Fibroblast of gingiva (primary cell): ENCODE data around the gene MEX3C.

Source experiments
- DNase-seq: peaks from one replicate; pipeline ENCODE4 v3.0.0-alpha.2; 2011; ENCODE audit warnings: low read depth

The MEX3C gene

DNA sequence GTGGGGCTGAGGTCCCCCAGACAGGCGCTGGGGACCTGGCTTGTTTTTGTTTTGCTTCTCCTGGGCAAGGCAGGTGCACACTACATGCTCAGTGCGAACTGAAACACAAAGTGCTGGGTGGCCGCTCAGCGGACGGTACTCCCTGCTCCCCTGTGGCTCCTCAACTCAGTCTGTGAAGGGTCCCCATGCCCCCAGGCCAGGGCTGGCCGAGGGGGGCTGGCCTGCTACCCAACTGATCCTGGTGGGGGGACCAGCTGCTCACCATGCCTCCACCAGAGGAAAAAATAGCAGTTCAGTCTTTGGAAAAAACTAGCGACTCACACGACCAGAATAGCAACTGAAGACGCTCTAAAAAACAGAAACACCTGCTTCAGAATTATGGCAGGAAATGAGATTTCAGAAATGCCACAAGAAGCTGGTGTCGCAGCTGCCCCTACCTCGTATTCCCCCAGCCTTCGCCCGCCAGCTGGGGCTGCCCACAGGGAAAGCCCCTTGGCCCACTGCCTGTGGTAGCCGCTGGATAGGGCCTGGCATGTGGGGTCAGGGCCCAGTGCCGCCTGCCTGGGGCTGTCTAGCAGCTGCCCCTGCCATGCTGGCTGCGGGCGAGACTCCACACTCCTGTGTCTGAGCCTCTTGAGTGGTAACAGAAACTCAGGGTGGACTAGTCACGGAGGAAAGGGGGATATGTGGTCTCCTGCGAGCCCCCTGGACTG, 43.7 kb downstream of the MEX3C start:
- DNase-seq: no peak

DNA sequence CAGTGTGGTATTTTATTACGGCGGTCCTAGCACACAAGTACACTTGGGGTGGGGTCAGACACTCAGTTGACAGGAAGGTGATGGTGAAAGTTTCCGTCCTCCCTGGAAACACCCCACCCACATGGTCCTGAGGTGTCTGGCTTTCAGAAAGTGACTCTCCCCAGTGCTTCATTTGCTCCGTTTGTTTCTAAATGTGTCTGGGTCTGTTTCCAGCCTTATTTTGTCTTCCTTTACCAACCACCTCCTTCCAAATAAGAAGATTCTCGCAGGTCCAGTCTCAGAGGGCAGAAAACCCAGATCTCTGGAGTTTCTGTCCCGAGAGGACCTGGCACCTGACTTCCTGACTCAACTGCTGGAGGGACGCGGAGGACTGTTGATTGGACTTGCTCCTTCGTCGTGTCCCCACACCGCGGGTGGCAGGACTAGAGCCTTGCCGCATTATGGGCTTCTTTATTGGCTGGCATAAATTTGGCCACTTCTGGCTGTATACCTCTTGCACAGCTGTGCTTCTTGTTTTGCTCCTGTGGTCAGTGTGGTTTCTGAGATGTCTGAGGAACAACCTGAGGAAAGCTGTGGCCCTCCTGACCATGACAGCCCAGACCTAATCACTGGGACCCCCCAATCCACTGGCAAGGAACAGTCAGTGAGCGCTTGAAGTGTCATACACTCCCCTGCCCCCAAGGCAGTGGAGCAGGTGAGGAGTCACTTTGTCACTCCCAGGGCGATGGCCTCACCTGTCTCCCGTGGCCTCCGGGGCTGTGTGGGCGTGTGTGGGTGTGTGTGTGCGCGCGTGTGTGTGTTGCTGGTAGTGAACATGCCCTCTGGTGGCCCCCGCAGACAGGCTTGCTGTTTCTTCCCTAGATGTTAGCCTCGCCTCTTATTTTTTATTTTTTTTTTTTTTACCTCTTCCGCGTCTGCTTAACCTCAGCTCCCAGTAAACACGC, 45.6 kb downstream of the MEX3C start:
- no peak for DNase-seq

DNA sequence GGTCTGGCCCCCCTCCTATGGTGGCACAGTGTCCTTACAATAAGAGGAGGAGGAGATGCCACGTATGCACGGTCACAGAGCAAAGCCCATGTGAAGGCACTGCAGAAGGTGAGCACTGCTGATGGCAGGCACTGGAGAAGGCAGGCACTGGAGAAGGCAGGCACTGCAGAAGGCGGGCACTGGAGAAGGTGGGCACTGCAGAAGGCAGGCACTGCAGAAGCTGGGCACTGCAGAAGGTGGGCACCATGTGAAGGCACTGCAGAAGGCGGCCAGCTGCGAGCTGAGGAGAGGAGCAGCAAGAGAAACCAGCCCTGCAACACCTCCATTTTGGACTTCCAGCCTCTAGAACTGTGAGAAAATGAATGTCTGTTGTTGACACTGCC, 46.3 kb downstream of the MEX3C start:
- DNase-seq: no peak

DNA sequence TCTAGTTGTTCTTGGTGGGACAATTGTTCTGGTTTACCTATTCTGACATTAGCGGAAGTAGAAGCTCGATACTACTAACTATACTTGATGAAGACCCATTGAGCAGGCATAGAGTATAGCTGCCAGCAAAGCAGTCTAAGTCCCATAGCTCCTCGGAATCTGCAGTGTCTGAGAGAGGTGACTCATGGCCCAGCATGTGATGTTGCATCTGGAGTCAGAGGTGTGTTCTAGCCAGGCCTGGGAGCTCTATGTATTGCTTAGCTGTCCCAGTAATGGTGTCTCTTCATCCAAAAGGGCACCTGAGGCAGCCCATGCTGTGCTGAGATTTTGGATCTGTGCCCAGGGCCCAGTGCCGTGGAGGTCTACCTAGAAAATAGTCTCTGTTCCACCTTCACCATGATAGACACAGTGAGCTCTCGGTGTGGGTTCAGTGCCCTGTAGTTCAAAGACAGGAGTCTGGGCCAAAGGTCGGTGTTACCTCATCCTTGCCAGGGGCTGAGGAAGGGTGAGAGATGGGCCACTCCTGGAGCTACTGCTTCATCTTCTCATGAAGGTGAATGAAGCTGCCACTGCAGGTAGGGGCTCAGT, 47.3 kb downstream of the MEX3C start:
- DNase-seq: no peak

DNA sequence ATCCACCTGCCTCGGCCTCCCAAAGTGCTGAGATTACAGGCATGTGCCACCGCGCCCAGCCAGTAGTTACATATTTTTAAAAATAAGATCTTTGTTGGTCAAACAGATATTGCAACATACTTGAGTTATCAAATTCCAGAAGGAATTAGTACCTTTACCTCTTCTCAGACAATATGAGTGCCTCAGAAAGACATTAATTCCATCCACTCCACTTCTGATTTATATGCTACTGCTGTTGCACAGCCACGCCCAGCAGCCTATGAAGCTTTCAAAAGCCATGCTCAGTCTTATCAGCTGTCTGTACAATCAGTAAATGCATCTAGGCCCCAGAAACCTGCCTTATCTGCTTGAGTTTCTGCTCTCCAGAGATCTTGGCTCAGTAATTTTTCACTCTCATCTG, 47.8 kb downstream of the MEX3C start:
- DNase-seq: no peak

DNA sequence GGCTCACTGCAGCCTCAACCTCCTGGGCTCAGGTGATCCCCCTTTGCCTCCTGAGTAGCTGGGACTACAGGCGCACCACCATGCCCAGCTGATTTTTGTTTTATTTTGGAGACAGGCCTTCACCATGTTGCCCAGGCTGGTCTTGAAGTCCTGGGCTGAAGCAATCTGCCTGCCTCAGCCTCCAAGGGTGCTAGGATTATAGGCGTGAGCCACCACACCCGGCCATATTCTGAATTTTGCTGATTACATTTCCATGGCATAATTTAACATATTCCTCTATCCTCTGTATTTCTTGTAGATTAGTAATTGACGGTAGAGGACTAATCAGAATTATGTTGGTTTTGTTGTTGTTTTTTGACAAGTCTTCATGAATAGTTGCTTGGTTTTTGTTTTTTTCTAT, 50.6 kb downstream of the MEX3C start:
- no peak for DNase-seq

DNA sequence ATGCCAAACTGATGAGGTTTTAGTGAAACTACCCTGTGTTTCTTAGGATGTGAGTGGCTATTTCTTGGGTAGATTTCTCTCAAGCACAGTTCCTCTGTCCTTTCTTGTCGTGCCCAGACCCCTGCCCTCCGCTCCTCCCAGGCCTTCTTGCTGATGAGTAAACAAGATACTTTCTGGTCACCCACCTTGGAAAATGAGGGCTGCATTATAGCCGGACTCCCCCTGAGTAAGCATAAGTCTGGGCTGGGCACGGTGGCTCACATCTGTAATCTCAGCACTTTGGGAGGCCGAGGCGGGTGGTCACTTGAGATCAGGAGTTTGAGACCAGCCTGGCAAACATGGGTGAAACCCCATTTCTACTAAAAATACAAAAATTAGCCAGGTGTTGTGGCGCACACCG, 58.5 kb downstream of the MEX3C start:
- DNase-seq: no peak

DNA sequence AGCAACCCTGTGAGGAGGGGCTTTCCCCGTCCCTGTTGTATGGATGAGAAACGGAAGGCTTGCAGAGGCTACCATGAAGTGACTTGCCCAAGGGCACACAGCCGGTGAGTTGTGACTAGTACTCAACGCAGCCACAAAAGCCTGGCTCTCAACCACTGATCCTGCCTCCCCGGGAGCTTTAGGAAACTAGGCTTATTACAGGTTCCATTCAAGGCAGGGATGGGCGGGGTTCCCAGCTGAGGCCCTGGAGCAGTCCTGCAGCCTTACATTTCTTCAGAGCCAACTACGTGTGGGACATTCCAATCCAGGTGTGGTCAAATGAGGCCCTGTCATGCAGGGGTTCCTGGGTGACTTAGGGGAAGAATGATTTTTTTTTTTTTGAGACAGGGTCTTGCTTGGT, 59.6 kb downstream of the MEX3C start:
- DNase-seq: no peak

DNA sequence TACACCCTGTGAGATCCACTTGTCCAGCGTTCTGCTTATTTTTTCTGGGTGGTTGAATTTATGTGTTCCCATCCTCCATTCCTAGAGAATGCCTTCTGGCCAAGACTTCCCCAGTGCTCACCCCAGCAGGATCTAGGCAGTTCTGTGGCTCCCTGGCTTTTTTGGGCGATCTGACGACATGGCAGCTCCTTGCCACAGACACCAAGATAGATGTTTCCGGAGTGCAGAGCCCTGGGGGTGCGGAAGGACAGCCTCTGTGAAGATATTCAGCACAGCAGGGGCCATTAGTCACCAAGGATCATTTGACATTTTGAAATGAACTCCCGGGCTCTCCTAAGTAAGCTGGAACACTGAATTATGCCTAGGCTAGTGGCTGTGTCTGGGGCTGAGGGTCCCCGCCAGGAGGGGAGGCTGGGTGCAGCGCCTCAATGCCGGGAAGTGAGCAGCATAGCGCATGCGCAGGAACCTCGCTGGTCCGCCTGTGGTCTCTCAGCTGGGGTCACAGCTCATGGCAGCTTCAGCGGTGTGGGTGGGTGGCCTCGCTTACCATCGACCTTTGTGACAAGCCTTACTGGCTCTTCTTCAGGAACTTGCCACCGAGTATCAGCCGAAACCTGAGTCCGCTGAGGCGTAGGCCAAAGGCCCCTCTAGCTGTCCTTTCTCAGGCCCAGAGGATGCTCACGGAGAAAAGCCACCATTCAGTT, 60.3 kb downstream of the MEX3C start:
- DNase-seq: no peak

DNA sequence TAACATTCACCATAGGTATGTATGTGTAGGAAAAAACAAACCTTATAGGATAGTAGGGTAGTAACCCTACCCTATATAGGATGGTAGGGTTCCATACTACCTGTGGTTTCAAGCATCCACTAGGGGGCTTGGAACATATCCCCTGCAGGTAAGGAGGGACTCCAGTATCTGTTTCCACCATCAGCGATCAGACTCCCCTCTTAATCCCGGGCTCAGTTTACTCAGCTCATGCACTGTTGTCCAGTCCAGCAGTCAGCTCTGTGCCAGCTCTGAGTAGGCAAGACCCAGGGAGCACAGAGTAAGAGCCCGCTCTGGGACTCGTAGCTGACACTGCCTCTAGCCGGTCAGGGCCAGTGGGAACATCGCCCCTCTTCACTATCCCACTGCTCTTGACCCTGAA, 61.7 kb downstream of the MEX3C start:
- no peak for DNase-seq

DNA sequence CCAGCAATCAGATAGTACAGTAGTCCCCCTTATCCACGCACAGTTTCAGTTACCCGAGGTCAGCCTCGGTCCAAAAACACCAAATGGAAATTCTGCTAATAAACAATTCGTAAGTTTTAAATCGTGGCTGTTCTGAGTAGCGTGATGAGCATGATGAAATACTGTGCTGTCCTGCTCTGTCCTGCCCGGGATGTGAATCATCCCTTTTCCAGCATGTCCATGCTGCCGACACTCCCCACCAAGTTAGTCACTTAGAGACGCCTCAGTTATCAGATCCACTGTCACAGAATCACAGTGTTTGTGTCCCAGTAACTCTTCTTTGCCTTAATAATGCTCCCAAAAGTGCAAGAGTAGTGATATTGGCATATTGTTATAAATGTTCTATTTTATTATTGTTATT, 62.1 kb downstream of the MEX3C start:
- peak; percentile 59 for DNase-seq

DNA sequence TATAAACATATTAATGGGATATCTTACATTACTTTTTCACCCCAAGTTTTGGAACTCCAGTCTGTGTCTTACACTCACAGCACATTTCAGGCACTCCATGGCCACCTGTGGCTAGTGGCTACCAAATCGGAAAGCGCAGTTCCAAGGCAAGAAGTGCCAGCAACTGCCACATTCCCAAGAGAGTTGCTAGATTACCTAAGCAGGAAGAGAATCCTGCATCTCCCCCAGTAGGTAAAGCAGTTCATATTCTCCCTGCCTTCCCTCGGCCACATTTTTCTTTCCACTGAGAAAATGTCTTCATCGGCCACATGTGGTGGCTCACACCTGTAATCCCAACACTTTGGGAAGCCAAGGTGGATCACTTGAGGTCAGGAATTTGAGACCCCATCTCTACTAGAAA, 62.8 kb downstream of the MEX3C start:
- DNase-seq: no peak

DNA sequence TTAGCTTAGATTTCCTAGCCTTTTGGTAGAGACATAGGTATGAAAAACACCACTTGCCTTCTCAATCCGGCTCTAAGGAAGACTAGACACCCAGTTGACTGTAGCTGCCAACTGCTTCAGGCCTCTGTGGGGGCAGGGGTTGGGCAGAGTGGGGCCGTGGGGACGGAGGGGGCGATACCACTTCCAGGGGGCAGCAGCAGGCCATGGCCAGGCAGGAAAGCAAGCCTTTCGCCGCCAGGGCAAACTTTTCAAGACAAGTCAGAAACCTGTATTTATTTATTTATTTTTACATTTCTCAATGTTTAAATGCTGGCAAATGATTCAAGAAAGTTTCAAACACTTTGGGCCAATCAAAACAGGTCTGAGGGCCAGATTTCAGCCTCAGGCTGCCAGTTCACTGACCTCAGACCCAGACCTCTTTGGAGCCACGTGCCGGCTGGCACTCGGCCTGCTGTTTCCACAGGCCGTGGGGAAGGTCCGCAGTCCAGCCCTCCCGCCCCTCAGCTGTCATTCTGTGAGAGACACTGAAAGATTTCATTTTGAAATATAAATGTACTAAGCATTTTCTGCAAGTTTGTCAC, 63.8 kb downstream of the MEX3C start:
- DNase-seq: peak; percentile 44

DNA sequence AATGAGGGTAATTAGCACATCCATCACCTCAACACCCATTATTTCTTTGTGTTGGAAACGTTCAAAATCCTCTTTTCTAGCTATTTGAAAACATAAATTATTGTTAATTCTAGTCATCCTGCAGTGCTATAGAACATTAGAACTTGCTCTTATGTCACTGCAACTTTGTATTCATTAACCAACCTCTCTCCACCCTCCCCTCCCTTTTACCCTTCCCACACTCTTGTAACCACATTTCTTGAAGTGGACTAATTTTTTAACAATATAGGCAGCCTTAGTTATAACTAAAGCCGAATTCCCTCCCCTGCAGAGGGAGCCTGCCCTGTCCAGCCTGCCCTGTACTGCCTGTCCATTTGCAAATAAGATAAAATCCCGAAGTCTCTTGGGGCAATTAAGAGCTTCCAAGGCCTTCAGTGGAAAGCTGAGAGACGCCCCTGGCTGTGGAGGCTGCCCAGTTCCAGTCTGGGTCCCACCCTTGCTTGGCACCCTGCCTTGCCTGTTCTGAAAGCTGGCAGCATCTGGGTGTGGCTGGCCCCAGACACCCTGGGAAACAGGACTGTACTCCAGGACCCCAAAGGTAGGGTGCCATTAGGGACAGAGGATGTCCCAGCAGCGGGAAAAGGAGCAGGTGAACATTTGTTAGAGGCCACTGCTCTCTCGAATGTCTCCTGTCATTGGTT, 65.1 kb downstream of the MEX3C start:
- no peak for DNase-seq

DNA sequence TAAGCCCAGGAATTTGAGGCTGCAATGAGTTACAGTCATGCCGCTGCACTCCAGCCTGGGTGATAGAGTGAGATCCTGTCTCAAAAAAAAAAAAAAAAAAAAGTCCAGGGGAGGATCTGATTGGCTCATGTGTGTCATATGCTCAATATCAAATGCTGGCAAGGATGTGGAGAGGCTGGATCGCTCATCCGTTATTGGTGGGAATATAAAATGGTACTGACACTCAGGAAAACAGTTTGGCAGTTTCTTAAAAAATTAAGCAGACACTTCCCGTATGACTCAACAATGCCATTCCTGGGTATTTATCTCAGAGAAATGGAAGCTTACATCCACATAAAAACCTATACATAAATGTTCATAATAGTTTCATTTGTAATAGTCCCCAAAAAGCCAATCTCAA, 68.9 kb downstream of the MEX3C start:
- DNase-seq: no peak

DNA sequence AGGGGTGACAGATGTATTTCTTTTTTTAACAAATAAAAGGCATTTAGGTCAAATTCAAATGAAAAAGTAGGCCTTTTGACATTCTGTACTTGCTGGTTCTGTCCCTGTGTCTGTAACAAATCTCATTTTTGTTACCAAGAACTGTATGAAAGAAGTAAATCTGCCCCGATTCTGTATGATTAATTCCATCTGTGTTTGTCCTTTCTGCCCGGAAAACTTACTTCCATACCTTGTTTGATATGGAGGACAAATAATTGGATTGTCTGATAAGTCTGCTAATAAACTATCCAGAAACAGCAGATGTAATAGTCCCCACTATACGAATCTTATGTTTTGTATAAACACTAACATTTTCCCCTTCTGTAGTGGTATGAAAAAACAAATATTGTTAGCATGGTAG, 69.8 kb downstream of the MEX3C start:
- no peak for DNase-seq

DNA sequence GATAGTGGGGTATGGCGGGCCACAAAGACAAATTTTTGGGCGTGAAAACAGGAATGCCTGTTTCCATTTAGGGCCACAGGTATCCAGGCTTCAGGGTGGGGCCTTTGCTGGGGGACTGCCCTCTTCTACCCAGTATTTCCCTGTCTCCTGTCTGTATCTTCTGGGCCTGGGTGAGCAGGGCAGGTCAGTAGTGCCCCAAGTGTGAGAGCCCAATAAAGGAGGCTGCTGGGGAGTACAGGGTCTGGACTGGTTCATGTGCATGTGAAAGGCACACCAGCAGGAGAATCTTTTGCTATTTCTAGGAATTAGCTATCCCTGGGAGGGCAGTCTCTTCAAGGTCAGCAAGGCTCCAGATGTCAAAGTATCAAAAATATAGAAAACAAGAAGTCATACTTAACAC, 71.5 kb downstream of the MEX3C start:
- no peak for DNase-seq
